ENCODE results near the gene COLEC11.
"Not testable (repeated sequence)": the region's sequence is repeated elsewhere in the genome, so short reads cannot be mapped to it uniquely, and the experiment has no call there.

COLEC11 gene

GRCh38 chr2:3606370-3607201 lies 11.7 kb downstream of the COLEC11 start:
- H3K27ac ChIP-seq: no peak overlapping the region
- TF ChIP-seq, protein P1, sequence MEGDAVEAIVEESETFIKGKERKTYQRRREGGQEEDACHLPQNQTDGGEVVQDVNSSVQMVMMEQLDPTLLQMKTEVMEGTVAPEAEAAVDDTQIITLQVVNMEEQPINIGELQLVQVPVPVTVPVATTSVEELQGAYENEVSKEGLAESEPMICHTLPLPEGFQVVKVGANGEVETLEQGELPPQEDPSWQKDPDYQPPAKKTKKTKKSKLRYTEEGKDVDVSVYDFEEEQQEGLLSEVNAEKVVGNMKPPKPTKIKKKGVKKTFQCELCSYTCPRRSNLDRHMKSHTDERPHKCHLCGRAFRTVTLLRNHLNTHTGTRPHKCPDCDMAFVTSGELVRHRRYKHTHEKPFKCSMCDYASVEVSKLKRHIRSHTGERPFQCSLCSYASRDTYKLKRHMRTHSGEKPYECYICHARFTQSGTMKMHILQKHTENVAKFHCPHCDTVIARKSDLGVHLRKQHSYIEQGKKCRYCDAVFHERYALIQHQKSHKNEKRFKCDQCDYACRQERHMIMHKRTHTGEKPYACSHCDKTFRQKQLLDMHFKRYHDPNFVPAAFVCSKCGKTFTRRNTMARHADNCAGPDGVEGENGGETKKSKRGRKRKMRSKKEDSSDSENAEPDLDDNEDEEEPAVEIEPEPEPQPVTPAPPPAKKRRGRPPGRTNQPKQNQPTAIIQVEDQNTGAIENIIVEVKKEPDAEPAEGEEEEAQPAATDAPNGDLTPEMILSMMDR (conservative IDR thresholded peaks at IDR 0.05): no peak
- TF ChIP-seq ZFX (IDR thresholded peaks at IDR 0.05): no peak

- no peak overlapping the region for H3K27ac ChIP-seq
- TF ChIP-seq ZFX (IDR thresholded peaks at IDR 0.05): no peak
- TF ChIP-seq, protein P1 (conservative IDR thresholded peaks at IDR 0.05): no peak
Observed at GRCh38 chr2:3608373-3609278, 13.7 kb downstream of the COLEC11 start.

- H3K27ac ChIP-seq: not testable (repeated sequence)
Observed at GRCh38 chr2:3609279-3609673, 14.4 kb downstream of the COLEC11 start.

GRCh38 chr2:3610415-3610814 lies 15.5 kb downstream of the COLEC11 start:
- H3K27ac ChIP-seq: no peak overlapping the region
- TF ChIP-seq ZFX (IDR thresholded peaks at IDR 0.05): no peak
- TF ChIP-seq, protein P1 (conservative IDR thresholded peaks at IDR 0.05): no peak

DNA sequence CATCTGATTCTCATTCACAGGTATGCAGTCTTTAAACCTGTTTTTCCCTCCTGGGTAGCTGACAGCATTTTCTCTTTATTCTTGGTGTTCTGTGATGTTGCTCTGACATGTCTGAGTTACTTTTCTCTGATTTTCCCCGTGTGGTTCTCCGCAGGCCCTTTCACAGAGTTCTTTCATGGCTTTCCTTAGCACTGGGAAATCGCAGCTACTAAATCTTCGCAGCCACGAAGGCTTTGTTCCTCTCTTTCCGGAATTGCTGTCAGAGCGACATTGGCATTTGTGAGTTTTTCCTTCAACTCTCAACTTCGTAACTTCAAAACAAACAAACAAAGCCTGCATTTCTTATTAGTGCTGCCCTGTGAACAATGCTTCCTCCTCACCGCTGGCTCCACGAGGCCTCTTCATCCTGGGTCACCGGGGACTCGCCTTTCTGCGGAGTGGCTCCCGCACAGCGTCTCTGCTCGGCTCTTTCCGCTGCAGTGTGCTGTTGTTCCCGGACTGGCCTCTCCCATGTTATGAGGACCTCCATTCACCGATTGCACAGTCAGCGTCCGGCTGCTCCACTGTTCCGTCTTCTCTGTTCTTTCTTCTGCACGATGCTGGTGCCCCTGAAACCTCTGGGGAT lies 16.1 kb downstream of the COLEC11 start:
- no peak overlapping the region for H3K27ac ChIP-seq
- no peak for TF ChIP-seq ZFX (IDR thresholded peaks at IDR 0.05)
- TF ChIP-seq, protein P1 (conservative IDR thresholded peaks at IDR 0.05): no peak

GRCh38 chr2:3611589-3611988 lies 16.7 kb downstream of the COLEC11 start:
- no peak overlapping the region for H3K27ac ChIP-seq
- no peak for TF ChIP-seq ZFX (IDR thresholded peaks at IDR 0.05)
- TF ChIP-seq, protein P1 (conservative IDR thresholded peaks at IDR 0.05): no peak

GRCh38 chr2:3612639-3613523 lies 18.0 kb downstream of the COLEC11 start:
- TF ChIP-seq, protein P1 (conservative IDR thresholded peaks at IDR 0.05): no peak
- no peak for TF ChIP-seq ZFX (IDR thresholded peaks at IDR 0.05)
- no peak overlapping the region for H3K27ac ChIP-seq

All from C4-2B (cell line).